Liver (tissue), 9 donors: Measurements from ENCODE around the gene MLN. TPM values are rescaled to one million over a fixed set of nuclear protein-coding genes. Genes with fewer than 3 reads are reported as not detected.
A peak's percentile ranks its signal among the peaks of the same experiment; 100 is the strongest.

Source experiments
- DNase-seq: peaks from one replicate; pipeline ENCODE4 v3.0.0-alpha.2; 2017; ENCODE audit warnings: low spot score
- H3K27ac ChIP-seq, 2 donors: one replicate each; pipeline ENCODE4 v1.7.0; 2013; ENCODE audit warnings: inconsistent platforms in 2 of 2, low read length in 2 of 2, control low read depth in 1 of 2, low read depth in 1 of 2, mild to moderate bottlenecking in 1 of 2
- H3K27me3 ChIP-seq, 4 donors: one replicate each; pipeline versions ENCODE4 v1.6.1 to v1.7.0; 2013; ENCODE audit warnings: low read length in 3 of 4, inconsistent platforms in 1 of 4, mild to moderate bottlenecking in 1 of 4, moderate library complexity in 1 of 4; ENCODE audit not compliant: control insufficient read depth in 4 of 4, insufficient read depth in 4 of 4
- H3K36me3 ChIP-seq, 4 donors: one replicate each; pipeline versions ENCODE4 v1.6.1 to v1.7.0; 2013; ENCODE audit warnings: low read length in 3 of 4, mild to moderate bottlenecking in 3 of 4, low read depth in 1 of 4, moderate library complexity in 1 of 4; ENCODE audit not compliant: control insufficient read depth in 4 of 4, insufficient read depth in 3 of 4
- H3K4me1 ChIP-seq, 4 donors: one replicate each; pipeline versions ENCODE4 v1.6.1 to v1.7.0; 2013; ENCODE audit warnings: low read length in 3 of 4, mild to moderate bottlenecking in 3 of 4, moderate library complexity in 1 of 4; ENCODE audit not compliant: control insufficient read depth in 4 of 4, insufficient read depth in 4 of 4
- H3K4me3 ChIP-seq, 3 donors: one replicate each; pipeline versions ENCODE4 v1.6.1 to v1.7.0; 2013; ENCODE audit warnings: low read length in 3 of 3, control low read depth in 1 of 3, low read depth in 1 of 3, mild to moderate bottlenecking in 1 of 3
- H3K9ac ChIP-seq, 2 donors: one replicate each; pipeline ENCODE4 v1.7.0; 2013; ENCODE audit warnings: low read length in 2 of 2, mild to moderate bottlenecking in 2 of 2, moderate library complexity in 2 of 2, control low read depth in 1 of 2, low read depth in 1 of 2
- H3K9me3 ChIP-seq, 4 donors: one replicate each; pipeline versions ENCODE4 v1.6.1 to v1.7.0; 2013; ENCODE audit warnings: low read length in 3 of 4; ENCODE audit not compliant: control insufficient read depth in 4 of 4
- CTCF ChIP-seq: fragments of 150-350 bp; IDR thresholded peaks from 2 replicates; pipeline ENCODE4 v1.5.1; 2017; ENCODE audit warnings: improper control_type of control experiment, low read depth, low read length; ENCODE audit not compliant: missing input control
- EGR1 ChIP-seq, 2 donors: IDR thresholded peaks; 2 replicates each; pipeline ENCODE4 v1.6.1; 2016 to 2018; ENCODE audit warnings: antibody characterized with exemption in 2 of 2, low read depth in 2 of 2
- FOXA1 ChIP-seq: IDR thresholded peaks from 2 replicates; pipeline ENCODE4 v1.6.1; 2016; ENCODE audit warnings: antibody characterized with exemption
- FOXA2 ChIP-seq: IDR thresholded peaks from 2 replicates; pipeline ENCODE4 v1.6.1; 2016; ENCODE audit warnings: antibody characterized with exemption
- GABPA ChIP-seq, 2 donors: IDR thresholded peaks in 1 of 2; conservative IDR thresholded peaks in 1 of 2; 2 replicates each; pipeline ENCODE4 v1.6.1; 2016; ENCODE audit warnings: antibody characterized with exemption in 2 of 2, mild to moderate bottlenecking in 1 of 2, moderate library complexity in 1 of 2
- HNF4A ChIP-seq, 2 donors: conservative IDR thresholded peaks; 2 replicates each; pipeline ENCODE4 v1.6.1; 2016; ENCODE audit warnings: antibody characterized with exemption in 2 of 2, mild to moderate bottlenecking in 2 of 2
- HNF4G ChIP-seq: IDR thresholded peaks from 2 replicates; pipeline ENCODE4 v1.6.1; 2016; ENCODE audit warnings: antibody characterized with exemption
- JUND ChIP-seq, 2 donors: IDR thresholded peaks; 2 replicates each; pipeline ENCODE4 v1.6.1; 2016; ENCODE audit warnings: antibody characterized with exemption in 2 of 2
- RAD21 ChIP-seq, 2 donors: IDR thresholded peaks; 2 replicates each; pipeline ENCODE4 v1.6.1; 2016; ENCODE audit warnings: antibody characterized with exemption in 2 of 2, mild to moderate bottlenecking in 2 of 2
- RXRA ChIP-seq, 2 donors: IDR thresholded peaks; 2 replicates each; pipeline ENCODE4 v1.6.1; 2017 to 2018; ENCODE audit warnings: antibody characterized with exemption in 2 of 2, mild to moderate bottlenecking in 1 of 2
- SP1 ChIP-seq: IDR thresholded peaks from 2 replicates; pipeline ENCODE4 v1.6.1; 2018; ENCODE audit warnings: antibody characterized with exemption, mild to moderate bottlenecking
- TAF1 ChIP-seq: conservative IDR thresholded peaks from 2 replicates; pipeline ENCODE4 v1.6.1; 2016; ENCODE audit warnings: antibody characterized with exemption, mild to moderate bottlenecking
- YY1 ChIP-seq: IDR thresholded peaks from 2 replicates; pipeline ENCODE4 v1.6.1; 2016; ENCODE audit warnings: antibody characterized with exemption, mild to moderate bottlenecking
- WGBS: extraction: QIAGEN DNeasy Blood & Tissue Kit; methylation state at CpG from one replicate; pipeline ENCODE4 v1.1.7; 2013; 5-methylcytosine and 5-hydroxymethylcytosine counted together
- polyA plus RNA-seq, 2 donors: library from polyadenylated mRNA; stranded (reverse) in 1 of 2; unstranded in 1 of 2; fragments of 200-250 nt in 1 of 2; fragments of >200 nt in 1 of 2; fragmentation: Nextera tagmentation in 1 of 2; extraction: Ambion mirVana in 1 of 2; gene quantifications; one replicate each; pipeline versions ENCODE4 v1.2.1 to v1.2.3, GENCODE V29; 2013 to 2015
- total RNA-seq, 2 donors: library from RNA; depleted of rRNA; stranded (reverse); fragments of >200 nt; gene quantifications; one replicate each; pipeline ENCODE4 v1.2.3, GENCODE V29; 2014
- TF ChIP-seq, protein P1 (sequence below): IDR thresholded peaks from 2 replicates; pipeline ENCODE4 v1.6.1; 2016; ENCODE audit warnings: antibody characterized with exemption
- TF ChIP-seq, protein P2 (sequence below): IDR thresholded peaks from 2 replicates; pipeline ENCODE4 v1.6.1; 2016; ENCODE audit warnings: antibody characterized with exemption
- TF ChIP-seq, protein P3 (sequence below): IDR thresholded peaks from 2 replicates; pipeline ENCODE4 v1.6.1; 2016; ENCODE audit warnings: antibody characterized with exemption, mild to moderate bottlenecking
- TF ChIP-seq, protein P4 (sequence below): IDR thresholded peaks from 2 replicates; pipeline ENCODE4 v1.6.1; 2016; ENCODE audit warnings: antibody characterized with exemption
- donor health status: healthy.
- donor health status: healthy.
- donor health status: healthy.
- donor health status: healthy.
- donor health status: healthy.

The MLN gene
- total and polyA plus RNA-seq, 4 donors, result not detected

- DNase-seq, result no peak
- H3K4me3 ChIP-seq, result no peak overlapping the region
- H3K9ac ChIP-seq, result no peak overlapping the region
- peak overlapping the region in 1 of 2 donors; percentile 9 for H3K27ac ChIP-seq
- TF ChIP-seq, protein P1, sequence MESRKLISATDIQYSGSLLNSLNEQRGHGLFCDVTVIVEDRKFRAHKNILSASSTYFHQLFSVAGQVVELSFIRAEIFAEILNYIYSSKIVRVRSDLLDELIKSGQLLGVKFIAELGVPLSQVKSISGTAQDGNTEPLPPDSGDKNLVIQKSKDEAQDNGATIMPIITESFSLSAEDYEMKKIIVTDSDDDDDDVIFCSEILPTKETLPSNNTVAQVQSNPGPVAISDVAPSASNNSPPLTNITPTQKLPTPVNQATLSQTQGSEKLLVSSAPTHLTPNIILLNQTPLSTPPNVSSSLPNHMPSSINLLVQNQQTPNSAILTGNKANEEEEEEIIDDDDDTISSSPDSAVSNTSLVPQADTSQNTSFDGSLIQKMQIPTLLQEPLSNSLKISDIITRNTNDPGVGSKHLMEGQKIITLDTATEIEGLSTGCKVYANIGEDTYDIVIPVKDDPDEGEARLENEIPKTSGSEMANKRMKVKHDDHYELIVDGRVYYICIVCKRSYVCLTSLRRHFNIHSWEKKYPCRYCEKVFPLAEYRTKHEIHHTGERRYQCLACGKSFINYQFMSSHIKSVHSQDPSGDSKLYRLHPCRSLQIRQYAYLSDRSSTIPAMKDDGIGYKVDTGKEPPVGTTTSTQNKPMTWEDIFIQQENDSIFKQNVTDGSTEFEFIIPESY, result no peak
- TF ChIP-seq, protein P2, sequence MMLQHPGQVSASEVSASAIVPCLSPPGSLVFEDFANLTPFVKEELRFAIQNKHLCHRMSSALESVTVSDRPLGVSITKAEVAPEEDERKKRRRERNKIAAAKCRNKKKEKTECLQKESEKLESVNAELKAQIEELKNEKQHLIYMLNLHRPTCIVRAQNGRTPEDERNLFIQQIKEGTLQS, result no peak
- TF ChIP-seq CTCF, result no peak
- no peak for TF ChIP-seq JUND (IDR thresholded peaks at IDR 0.05)
- TF ChIP-seq SP1, result no peak
- TF ChIP-seq, protein P3, sequence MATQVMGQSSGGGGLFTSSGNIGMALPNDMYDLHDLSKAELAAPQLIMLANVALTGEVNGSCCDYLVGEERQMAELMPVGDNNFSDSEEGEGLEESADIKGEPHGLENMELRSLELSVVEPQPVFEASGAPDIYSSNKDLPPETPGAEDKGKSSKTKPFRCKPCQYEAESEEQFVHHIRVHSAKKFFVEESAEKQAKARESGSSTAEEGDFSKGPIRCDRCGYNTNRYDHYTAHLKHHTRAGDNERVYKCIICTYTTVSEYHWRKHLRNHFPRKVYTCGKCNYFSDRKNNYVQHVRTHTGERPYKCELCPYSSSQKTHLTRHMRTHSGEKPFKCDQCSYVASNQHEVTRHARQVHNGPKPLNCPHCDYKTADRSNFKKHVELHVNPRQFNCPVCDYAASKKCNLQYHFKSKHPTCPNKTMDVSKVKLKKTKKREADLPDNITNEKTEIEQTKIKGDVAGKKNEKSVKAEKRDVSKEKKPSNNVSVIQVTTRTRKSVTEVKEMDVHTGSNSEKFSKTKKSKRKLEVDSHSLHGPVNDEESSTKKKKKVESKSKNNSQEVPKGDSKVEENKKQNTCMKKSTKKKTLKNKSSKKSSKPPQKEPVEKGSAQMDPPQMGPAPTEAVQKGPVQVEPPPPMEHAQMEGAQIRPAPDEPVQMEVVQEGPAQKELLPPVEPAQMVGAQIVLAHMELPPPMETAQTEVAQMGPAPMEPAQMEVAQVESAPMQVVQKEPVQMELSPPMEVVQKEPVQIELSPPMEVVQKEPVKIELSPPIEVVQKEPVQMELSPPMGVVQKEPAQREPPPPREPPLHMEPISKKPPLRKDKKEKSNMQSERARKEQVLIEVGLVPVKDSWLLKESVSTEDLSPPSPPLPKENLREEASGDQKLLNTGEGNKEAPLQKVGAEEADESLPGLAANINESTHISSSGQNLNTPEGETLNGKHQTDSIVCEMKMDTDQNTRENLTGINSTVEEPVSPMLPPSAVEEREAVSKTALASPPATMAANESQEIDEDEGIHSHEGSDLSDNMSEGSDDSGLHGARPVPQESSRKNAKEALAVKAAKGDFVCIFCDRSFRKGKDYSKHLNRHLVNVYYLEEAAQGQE, result no peak
- H3K4me1 ChIP-seq, result peaks cover 0 to 11% (median 5%) of the 10 kb centered on the region in 4 donors
- WGBS, result 85% methylated on average over 6 of the region's 6 CpGs
- H3K9me3 ChIP-seq, result no peaks in the 10 kb centered on the region
- no peaks in the 10 kb centered on the region for H3K27me3 ChIP-seq
- peaks cover 23 to 51% (median 35%) of the 10 kb centered on the region in 4 donors for H3K36me3 ChIP-seq
Observed at GRCh38 chr6:33772902-33773472, 30.8 kb downstream of the MLN start.

GRCh38 chr6:33772082-33772830 lies 31.5 kb downstream of the MLN start:
- Histone ChIP-seq H3K27ac (peak overlapping the region; percentile 9 to 42), H3K9me3 (no peaks in the 10 kb centered on the region), H3K9ac (no peak overlapping the region), H3K36me3 (peaks cover 16 to 43% (median 27%) of the 10 kb centered on the region in 4 donors), H3K4me3 (no peak overlapping the region), H3K27me3 (no peaks in the 10 kb centered on the region), H3K4me1 (peaks cover 0 to 11% (median 5%) of the 10 kb centered on the region in 4 donors)
- 83% methylated on average over 24 of the region's 24 CpGs for WGBS
- DNase-seq, result no peak
- TF ChIP-seq, protein P4, sequence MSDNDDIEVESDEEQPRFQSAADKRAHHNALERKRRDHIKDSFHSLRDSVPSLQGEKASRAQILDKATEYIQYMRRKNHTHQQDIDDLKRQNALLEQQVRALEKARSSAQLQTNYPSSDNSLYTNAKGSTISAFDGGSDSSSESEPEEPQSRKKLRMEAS, result no peak
- TF ChIP-seq TAF1, result no peak
- TF ChIP-seq RXRA (IDR thresholded peaks at IDR 0.05), result no peak
- no peak for TF ChIP-seq FOXA1
- no peak for TF ChIP-seq SP1
- no peak for TF ChIP-seq HNF4A (conservative IDR thresholded peaks at IDR 0.05)
- TF ChIP-seq EGR1 (IDR thresholded peaks at IDR 0.05; ENCODE audit: low read depth in 2 of 2), result no peak
- TF ChIP-seq FOXA2, result no peak
- no peak for TF ChIP-seq HNF4G
- no peak for TF ChIP-seq JUND (IDR thresholded peaks at IDR 0.05)
- TF ChIP-seq GABPA (IDR thresholded peaks at IDR 0.05 in 1 of 2, conservative IDR thresholded peaks at IDR 0.05 in 1 of 2), result no peak
- TF ChIP-seq RAD21 (IDR thresholded peaks at IDR 0.05), result no peak
- TF ChIP-seq YY1, result no peak
